ENCODE measurements around the gene SFT2D3. TPM values are rescaled to one million over a fixed set of nuclear protein-coding genes. Genes with fewer than 3 reads are reported as not detected.

SFT2D3 gene
- total and polyA plus RNA-seq, 9 of the 15 experiments (the other 6 are each of a cell fraction or from before 2014, with no cell fraction given) = 7.5 to 9.9 (median 8.9) TPM; not detected in 2

- TF ChIP-seq RREB1 (CRISPR knock-in tag; IDR thresholded peaks at IDR 0.05) = 0 out of 2 replicates have a peak, but pooled peaks have one; percentile 15
- TF ChIP-seq SPI1 (IDR thresholded peaks at IDR 0.05; ENCODE audit: borderline replicate concordance, low read depth, low read length) = no peak
- no peak for TF ChIP-seq CBFA2T3 (IDR thresholded peaks at IDR 0.05)
- no peak for TF ChIP-seq ZKSCAN8 (CRISPR knock-in tag; IDR thresholded peaks at IDR 0.05)
- no peak for TF ChIP-seq ZBED1 (IDR thresholded peaks at IDR 0.05)
- no peak for TF ChIP-seq NCOA4 (IDR thresholded peaks at IDR 0.05; ENCODE audit: partially characterized antibody)
- no peak for TF ChIP-seq ZNF124 (CRISPR knock-in tag; IDR thresholded peaks at IDR 0.05)
- TF ChIP-seq NFIC (IDR thresholded peaks at IDR 0.05) = peak; percentile 33; the same call in 1 of the 2 replicates
- no peak for TF ChIP-seq CHCHD3 (CRISPR knock-in tag; IDR thresholded peaks at IDR 0.05)
- TF ChIP-seq MTA2 (IDR thresholded peaks at IDR 0.05; ENCODE audit: low read depth) = no peak
- peak; percentile 93 for TF ChIP-seq RBBP5 (IDR thresholded peaks at IDR 0.05; ENCODE audit: borderline replicate concordance, insufficient read depth, low read length, poor library complexity, severe bottlenecking)
- no peak; the same call in 1 of the 2 replicates for TF ChIP-seq ZNF507 (tag; conservative IDR thresholded peaks at IDR 0.05)
- TF ChIP-seq FOXA1 (IDR thresholded peaks at IDR 0.05; ENCODE audit: borderline replicate concordance) = no peak
- TF ChIP-seq MCM2 (IDR thresholded peaks at IDR 0.05; ENCODE audit: low read depth) = no peak
- no peak for TF ChIP-seq THRA (IDR thresholded peaks at IDR 0.05)
- peak; percentile 77 for TF ChIP-seq RBFOX2 (IDR thresholded peaks at IDR 0.05; ENCODE audit: low read depth, low read length)
- no peak for TF ChIP-seq TSC22D4 (tag; IDR thresholded peaks at IDR 0.05)
- TF ChIP-seq SRSF7 (optimal IDR thresholded peaks at IDR 0.05; ENCODE audit: low read depth, low read length) = no peak
- TF ChIP-seq ELF1 (tag; IDR thresholded peaks at IDR 0.05) = no peak; the same call in 1 of the 2 replicates
- peak; percentile 24 for TF ChIP-seq FOXP1 (CRISPR knock-in tag; IDR thresholded peaks at IDR 0.05)
- TF ChIP-seq ATF3 (IDR thresholded peaks at IDR 0.05) = no peak
- TF ChIP-seq ATF3 (CRISPR knock-in tag; conservative IDR thresholded peaks at IDR 0.05) = no peak
- peak; percentile 53; the same call in 1 of the 2 replicates for TF ChIP-seq ZNF224 (CRISPR knock-in tag; IDR thresholded peaks at IDR 0.05)
Observed at GRCh38 chr2:127701651-127702394, 526 bp downstream of the SFT2D3 start (continued).

Data from K562 (cell line).